ENCODE data around the gene ZKSCAN8.

The ZKSCAN8 gene

DNA sequence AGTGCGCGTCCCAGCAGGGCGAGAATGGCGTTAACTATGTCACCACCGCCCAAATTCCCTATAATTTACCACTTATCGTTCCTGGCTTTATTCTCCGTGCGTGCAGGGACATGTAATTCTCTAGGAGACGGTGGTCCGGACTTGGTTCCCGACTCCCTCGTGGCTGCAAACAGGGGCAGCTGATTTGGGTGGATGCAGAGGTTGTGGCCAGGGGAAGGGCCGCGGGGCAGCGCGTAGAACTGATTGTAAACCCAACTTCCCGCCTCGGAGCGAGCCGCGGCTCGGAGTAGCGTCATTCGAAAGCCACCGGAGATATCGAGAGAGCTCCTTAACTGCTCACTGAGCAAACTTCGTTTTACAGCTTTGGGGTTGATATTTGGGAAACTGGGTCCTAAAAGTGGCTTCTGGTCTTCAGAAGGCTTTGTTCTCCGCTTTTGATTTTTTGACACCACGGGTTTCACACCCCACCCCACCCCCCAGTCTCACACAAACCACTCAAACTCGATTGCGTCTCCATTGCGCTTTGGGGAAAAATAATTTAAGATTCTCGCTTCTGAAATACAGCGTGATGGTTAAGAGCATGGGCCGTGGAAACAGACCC is 65.9 kb downstream of the ZKSCAN8 start:
- no peak for DNase-seq

GRCh38 chr6:28208111-28208659 is 66.5 kb downstream of the ZKSCAN8 start:
- DNase-seq, result no peak
